HG03159 (cell line): ENCODE measurements around the gene TSEN15.

Experiments
- ATAC-seq: cut with Tn5 transposase; IDR thresholded peaks from one replicate; pipeline ENCODE4 v1.9.1; 2021; ENCODE audit warnings: mild to moderate bottlenecking, moderate library complexity; ENCODE audit not compliant: unreplicated experiment

The TSEN15 gene

DNA sequence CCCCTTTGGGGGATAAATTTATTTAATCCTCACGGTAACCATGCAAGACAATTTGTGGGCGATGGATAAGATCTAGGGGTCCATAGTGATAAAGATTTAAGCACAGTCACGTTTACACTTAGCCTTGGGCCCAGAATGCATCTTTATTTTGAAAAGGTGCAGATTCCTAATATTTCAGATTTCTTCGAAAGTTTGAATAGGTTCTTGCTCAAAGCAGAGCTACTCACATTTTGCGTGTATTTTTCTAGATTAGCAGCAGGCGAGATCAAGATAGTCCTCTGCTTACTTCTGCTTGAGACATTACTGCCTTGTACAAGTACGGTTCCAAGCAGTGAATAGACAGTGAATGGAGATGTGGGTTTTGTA, 647 bp downstream of the TSEN15 start:
- ATAC-seq: no peak

DNA sequence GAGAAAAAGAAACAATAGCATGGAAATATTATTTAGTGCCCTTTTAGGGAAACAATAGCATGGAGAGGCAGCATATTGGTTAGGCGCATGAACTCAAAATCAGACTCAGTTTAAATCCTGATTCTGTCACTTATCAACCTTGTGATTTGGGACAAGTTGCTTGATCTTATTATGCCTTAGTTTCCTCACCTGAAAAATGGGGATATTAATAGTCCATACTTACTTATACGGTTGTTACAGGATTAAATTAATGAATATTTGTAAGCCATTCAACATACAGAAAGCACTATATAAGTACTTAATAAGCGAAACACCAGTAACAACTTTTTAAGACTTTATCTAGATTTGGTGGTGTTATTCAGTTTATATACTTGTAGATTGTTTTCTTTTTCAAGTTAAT, 1.2 kb downstream of the TSEN15 start:
- ATAC-seq: no peak

DNA sequence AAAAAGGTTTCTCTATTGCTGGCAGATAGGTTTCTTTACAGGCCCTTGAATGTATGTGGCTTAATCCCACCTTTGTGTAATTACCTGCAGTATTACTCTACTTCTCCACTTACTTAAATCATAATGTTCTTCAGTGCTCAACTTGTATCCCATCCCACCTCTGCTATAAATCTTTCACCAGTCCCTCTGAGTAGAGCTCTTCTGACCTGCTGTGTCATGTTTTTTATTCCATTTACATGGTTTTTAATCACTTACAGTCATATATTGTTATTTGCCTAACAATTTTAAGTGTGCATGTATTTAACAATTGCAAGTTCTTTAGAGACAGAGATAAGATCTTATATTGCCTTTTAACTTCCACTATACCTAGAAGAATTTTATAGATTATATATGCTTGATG, 2.4 kb downstream of the TSEN15 start:
- ATAC-seq: no peak

DNA sequence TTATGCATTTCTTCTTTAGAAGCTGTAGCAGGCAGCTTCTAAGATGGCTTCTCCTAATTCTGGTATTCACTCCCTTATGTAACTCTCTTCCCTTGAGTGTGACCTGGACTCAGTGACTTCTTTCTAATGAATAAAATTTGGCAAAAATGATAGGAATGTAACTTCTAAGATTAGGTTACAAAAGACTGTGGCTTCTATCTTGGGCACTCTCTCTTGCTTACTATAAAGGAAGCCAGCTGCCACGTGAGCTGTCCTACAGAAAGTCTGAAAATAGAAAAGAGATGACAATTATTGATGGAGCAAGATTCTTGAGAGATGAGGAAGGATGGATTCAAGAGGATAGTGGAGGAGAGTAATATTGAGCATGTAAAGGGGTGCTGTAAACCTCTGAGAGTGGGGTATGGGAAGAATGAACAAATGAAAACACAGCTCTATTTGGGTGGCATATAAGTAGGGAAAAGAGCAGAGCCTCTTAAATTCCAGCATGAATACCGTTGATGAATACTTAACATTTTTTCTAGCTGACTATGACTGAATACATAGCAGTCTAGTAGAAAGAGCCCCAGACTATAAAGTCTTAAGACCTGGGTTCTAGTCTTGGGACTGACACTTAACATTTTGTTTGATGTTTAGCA, 5.5 kb downstream of the TSEN15 start:
- ATAC-seq: no peak

DNA sequence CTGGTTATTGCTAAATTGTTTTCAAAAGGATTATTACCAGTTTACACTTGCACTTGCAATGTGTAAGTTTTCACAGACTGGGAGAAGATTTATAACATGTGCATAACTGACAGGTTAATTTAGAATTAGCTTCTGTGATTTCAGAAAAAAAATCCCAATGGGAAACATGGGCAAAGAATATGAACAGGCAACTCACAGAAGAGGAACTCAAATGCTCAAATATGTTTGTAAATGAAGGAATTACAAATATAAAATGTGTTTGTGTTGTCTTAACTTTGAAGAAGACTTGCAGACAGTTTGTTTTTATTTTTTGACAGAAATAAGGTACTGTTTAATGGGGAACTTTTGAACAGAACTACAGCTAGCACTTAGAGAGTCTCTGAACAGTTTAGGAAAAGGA, 8.4 kb downstream of the TSEN15 start:
- ATAC-seq: no peak

DNA sequence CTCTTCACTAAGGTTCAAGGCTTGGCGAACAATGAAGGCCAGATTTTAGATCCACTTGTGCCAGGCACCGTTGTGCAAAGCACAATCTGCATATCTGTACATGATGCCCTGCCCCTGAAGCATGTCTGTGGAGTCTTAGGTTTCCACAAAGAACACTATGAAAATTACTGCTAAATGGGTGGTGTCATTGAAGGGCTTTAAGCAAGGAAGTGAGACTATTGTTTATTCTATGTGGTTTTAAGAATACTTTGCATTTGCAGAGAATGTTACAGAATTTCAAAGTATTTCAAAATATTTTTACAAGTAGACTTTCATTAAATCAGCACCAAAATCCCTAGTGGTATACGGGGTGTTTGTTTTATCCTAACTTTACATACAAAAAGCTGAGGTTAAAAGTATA, 8.8 kb downstream of the TSEN15 start:
- ATAC-seq: no peak

DNA sequence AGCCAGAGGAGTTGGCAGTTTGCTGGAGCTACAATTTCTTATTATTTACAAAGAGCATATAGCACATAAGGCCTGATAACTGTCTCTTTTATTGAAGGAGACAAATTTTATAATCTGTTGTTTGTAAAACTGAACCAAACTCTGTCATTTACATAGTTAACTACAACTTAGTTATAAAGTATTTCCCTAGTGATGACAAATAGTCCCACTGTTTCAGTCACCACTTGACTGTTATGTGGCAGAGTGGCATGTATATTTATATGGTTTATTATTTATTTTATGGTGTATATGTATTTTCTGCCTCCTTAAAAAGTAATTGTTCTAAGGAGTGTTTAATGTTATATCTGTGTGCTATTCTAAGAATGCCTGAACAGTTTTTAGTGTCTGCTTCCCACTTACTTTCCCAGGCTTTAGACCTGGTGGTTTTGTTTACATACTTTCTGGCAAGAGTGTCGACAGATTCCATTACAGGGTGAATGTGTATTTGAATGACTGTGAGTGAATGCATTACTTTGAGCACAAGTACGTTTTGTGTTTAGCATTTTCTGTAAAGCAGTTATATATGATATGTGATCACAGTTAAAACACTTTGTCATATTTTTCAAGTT, 10.0 kb downstream of the TSEN15 start:
- no peak for ATAC-seq

DNA sequence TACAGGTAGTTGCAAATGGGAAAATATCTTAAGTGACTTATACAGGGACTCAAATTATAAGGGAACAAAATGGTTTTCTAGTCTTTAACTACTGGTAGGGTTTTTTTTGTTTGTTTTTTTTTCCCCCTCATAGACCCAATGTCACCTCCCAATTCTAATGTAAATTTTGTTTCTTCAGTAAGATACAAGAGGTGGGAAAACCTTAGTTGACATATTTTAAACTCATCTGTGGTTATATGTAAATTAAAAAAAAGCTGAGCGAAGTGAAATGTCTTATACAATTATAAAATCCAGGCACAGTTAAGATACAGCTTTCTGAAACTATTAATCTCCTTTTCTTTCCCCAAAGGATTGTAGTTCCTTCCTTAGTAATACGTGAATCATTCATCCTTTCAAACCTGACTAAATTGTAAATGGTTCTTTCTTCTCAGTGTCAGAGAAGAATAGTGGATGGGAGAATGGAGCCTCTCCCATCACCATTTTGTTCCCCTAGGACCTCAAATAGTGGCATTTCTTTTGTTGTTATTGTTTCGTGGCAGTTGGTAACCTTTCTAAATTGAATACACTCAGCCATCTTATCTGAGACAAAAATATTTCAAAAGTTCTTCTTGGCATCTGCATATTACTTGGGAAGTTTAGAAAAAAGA, 11.2 kb downstream of the TSEN15 start:
- ATAC-seq: no peak

DNA sequence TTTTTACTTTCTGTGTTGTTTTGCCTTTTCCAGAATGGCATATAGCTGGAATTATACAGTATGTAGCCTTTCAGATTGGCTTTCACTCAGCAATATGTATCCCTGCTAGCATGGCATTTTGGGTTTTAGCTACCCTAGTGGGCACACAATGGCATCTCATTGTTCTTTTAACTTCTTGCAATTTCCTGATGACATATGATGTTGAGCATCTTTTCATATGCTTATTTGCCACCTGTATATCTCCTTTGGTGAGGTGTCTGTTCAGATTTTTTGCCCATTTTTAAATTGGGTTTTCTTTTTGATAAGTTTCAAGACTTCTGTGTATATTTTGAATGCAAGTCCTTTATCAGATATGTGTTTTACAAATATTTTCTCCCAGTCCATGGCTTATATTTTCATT, 14.0 kb downstream of the TSEN15 start:
- no peak for ATAC-seq

DNA sequence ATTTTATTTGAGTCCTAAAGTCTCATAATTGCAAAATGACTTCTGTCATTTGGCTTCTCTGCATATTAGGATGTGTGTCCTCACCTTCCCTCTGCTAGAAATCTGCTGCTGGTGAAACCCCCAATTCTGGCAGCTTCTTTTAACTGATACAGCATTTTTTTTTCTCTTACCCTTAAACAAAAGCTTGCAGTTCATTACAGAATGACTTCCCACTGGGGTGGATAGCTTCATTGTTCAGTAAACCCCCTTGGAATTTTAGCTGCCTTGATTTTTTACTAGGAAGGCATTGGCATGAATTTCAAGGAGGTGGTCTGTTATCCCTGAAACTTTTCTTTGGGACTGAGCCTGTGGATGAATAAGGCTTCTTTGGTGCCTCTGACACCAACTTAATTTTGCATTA, 16.8 kb downstream of the TSEN15 start:
- no peak for ATAC-seq

DNA sequence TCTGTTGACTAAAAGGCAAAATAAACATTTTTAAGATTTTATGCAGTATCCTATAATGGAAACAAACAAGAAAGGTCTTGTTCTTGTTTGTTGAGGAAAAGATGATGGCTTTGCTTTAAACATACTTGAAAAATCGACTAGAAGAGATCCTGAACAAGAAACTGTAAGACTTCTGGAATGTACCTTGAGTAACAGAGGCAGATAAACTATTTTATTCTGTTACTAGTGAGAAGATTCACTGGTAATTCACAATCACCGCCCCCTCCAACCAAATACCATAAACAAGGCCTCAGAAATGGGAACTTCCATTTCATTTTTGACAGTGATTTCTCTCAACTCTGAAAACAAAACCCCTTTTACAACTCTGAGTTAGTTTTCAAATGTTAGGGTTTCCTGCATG, 18.1 kb downstream of the TSEN15 start:
- no peak for ATAC-seq

DNA sequence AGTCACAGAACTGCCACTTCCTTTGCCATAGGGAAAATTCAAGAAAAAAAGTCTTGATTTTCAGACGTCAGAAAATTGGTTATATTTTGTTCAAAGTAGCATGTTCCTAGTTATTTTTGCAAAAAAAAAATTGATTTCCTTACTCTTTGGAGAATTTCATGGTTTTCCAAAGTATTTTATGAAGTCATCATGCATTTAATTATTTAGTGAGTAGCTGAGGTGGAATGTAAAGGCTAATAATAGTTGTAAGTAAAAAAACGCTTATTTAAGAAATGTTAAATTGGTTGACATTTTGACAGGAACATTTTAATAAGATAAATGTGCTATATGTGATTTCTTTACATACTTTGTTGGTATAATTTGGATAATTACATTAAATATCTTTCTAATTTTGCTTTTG, 20.8 kb downstream of the TSEN15 start:
- no peak for ATAC-seq

DNA sequence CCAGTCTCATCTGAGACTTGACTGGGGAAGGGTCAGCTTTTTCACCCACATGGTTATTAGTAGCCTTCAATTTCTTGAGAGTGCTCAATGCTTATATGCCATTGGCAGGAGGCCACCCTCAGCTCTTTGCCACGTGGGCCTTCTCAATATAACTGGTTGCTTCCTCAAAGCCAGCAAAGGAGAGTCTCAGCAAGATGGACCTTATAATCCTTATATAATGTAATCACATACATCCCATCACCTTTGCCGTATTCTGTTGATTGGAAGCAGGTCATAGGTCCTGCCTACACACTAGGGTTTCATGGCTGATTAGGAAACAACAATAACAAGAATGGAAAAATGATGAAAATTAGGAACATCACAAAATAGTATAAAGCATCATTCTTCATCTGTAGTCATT, 22.9 kb downstream of the TSEN15 start:
- no peak for ATAC-seq

DNA sequence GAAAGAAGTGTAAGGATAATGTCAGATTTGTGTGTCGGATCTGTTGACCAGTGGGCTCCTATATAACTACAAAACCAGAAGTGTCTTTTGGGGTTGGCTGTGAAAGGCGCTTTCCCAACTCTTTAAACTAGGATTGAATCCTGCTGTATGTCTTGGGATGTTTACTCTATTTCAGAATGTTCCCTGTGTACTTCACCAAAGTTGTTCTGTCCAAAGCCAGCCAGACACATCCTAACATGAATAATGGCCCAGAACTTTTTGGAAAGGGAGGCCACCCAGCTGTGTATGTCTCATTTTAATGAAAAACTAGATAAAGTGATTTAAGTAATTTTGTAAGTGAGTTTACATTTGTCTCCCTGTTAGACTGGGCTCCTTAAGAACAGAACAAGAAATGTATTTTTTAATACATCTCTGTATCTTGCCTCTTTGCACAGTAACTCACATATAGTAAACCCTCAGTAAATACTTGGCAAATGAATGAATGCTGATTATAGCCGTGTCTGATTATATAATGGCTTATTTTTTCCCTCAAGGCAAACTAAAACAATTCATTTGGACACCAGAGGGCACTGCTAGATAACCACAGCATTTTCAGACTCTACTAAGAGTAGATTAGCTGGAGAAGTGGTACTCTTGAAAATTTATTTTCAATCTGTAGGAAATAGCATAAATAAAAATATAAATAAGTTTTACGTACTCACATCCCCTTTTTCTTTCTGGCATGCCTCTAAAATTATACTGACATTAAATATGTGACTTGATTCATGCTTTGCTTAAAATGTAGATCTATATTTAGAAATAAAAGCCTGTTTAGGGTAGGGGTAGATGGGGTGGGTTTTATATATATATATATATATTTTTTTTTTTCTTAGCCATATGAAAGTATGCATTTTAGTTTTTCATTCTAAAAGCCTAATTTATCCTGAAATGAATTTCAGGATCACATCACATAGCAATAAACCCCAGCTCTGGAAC, 23.8 kb downstream of the TSEN15 start:
- peak; percentile 62 for ATAC-seq

DNA sequence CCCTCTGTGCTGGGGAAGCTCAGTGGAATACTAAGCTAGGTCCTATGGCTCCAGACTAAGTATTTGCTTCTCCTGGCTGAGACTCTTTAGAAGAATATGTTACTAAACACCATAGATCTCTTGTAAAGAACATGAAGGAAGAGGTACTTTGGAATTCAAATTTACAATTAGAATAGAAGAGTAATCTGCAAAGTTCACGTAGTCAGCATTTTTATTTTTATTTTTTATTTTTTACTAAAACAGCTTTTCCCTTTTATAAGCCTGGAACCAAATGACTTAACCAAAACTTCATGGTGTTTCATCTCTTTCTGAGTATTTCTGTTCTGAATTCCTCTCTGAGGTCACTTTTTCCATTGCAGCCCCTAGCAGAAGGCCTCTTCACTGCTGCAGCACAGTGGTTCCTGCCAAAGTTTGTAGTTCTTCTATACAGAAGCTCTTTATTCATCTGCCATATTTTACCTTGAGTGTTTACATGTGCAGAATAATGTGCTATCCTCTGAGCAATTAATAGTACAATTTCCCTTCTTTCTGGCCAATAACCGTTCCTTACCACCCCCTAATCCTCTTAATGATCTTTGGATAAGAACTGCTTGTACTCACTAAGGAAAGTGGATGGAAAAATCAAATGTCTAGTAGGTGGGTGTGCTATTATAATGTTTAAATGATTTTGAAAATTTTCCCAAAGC, 27.2 kb downstream of the TSEN15 start:
- no peak for ATAC-seq

DNA sequence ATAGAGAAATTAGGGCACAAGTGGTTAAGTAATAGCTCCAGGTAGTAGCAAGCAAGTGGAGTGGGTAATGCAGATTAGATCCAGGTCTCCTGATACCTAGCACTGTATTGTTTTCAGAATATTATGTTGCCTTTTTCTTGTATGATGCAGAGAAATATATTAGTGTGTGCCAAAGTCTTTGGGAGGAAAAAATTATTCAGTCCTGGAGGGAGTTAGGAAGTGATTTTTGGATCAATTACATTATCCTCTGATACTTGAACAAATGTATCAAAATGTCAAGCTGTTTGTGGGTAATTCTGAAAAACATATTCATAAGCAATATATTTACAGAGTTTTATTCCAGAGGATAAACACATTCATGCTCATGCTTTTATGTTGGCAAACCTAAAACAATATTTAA, 28.8 kb downstream of the TSEN15 start:
- ATAC-seq: no peak

DNA sequence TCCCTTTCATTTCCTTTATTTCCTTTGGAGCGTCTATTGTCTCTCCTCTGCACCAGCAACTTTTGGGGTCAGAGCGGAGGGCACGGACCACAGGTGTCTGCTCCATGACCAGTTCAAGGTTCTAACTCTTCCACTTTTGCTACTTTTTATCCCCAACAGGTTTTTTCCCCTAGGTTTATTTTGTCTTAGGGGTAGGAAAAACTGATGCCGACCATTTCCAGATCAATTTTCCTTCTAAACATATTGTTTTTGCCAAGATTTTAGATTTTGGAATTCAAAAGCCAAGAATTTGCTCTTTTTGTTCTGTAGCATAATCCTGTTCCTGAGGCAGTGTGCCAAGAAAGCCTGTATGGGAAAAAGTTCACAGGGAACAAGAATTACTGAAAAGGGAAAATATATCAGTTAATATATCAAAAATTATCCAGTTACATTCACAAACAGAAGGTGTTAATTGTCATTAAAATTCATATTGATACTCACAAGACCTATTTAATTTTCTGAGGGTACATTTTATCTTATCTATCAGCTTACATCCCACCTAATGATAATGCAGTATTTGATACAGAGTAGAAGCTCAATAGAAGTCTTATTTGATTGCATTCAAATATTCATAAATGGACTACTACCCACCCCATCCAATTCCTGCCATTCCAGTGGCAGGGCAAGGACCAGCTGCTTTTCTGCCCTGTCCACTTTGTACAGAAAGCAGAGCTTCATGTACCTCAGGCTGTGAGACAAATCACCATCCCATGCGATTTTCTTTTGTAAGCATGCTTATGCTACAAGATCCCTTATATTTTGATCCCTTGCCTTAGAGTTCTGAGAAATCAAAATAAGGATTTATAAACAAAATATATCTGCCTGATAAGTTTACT, 31.2 kb downstream of the TSEN15 start:
- ATAC-seq: no peak

DNA sequence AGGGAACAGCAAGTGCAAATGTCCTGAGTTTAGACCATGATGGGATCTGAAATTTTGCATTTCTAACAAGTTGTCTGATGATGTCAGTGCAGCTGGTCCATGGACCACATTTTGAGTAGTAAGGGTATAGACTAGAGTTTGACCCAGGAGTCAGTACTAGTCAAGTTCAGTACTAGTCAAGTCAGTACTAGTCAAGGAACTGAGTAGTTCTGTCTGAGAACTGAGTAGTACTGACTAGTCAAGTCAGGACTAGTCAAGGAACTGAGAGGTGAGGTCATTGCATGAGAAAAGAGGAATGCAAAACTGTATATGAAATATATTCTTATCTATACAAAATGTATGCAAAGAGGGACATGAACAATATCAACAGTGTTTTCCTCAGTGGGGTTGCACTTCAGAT, 34.1 kb downstream of the TSEN15 start:
- no peak for ATAC-seq

DNA sequence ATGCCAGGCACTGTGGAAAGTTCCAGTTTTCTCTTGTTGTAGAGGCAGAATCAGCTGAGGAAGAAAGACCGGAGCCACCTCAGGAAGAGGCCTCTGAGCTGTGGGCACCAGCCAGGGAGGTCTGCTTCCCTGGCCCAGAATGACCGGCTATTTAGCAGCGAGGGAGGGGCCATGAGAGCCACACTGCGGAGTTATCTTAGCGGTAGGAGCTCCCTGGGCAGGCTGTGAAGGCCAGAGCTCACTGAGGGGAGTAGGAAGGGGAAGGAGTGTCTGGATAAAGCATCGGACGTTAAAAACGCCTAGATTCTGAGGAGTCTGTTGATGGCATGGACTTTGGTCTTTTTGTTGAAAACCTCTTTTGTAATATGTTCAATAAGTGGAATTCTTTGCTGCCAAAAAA, 36.5 kb downstream of the TSEN15 start:
- no peak for ATAC-seq

DNA sequence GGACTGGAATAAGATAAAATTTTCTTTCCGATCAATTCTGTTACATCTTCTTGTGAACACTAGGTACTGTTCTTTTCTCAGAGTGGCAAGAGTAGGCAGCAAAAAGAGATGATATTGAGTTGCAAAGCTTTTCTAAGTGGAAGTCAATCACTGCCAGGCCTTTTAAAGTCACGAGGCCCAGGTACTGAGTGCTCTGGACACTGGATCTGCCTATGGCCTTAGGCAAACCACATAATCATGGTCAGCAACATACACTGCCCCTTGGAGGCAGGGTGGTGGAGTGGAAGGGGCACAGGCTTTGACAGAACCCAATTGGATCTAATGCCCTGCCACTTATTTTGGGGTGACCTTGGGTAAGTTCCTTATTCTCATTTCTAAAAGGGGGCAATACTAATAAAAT, 41.5 kb downstream of the TSEN15 start:
- ATAC-seq: no peak
